H1 (cell line): ENCODE measurements around the gene MIF. TPM values are rescaled to one million over a fixed set of nuclear protein-coding genes. Genes with fewer than 3 reads are reported as not detected.

Experiments
- CTCF ChIA-PET: fragments of 300-600 bp; sonication (Branson Sonifier 250); formaldehyde crosslinking; loops from one replicate; lab custom pipeline; 2021; ENCODE audit not compliant: partially characterized antibody; lab: Charles Lee
- POLR2A ChIA-PET: fragments of 300-600 bp; sonication (Branson Sonifier 250); formaldehyde crosslinking; loops from one replicate; lab custom pipeline; 2021; ENCODE audit warnings: inconsistent platforms; ENCODE audit not compliant: partially characterized antibody; lab: Charles Lee
- DNase-seq, 2 experiments: peaks; one replicate each; pipeline versions ENCODE4 v3.0.0 to v3.0.0-alpha.2; 2010 to 2022; ENCODE audit warnings: low spot score in 2 of 2, low read depth in 1 of 2, mixed read lengths in 1 of 2
- FAIRE-seq: peaks from 2 replicates; lab custom pipeline; 2011; peaks lifted over from hg19 to GRCh38; lab: Jason Lieb, UNC
- H2AFZ ChIP-seq: 2 replicates; pipeline ENCODE4 v1.8.1; 2012; ENCODE audit warnings: low read length, inconsistent platforms
- H2AK5ac ChIP-seq: 2 replicates; pipeline ENCODE4 v1.6.1; 2013; ENCODE audit warnings: low read depth, low read length
- H2BK120ac ChIP-seq: replicated peaks from 2 replicates; pipeline ENCODE3; 2013; ENCODE audit warnings: low read depth, low read length, inconsistent platforms
- H2BK12ac ChIP-seq: 2 replicates; pipeline ENCODE4 v1.6.1; 2013; ENCODE audit warnings: low read depth, low read length
- H2BK15ac ChIP-seq: 2 replicates; pipeline ENCODE4 v1.6.1; 2013; ENCODE audit warnings: low read length
- H2BK20ac ChIP-seq: 2 replicates; pipeline ENCODE4 v1.6.1; 2013; ENCODE audit warnings: low read length
- H2BK5ac ChIP-seq: 2 replicates; pipeline ENCODE4 v1.6.1; 2013; ENCODE audit warnings: low read depth, low read length
- H3K14ac ChIP-seq: 2 replicates; pipeline ENCODE4 v1.6.1; 2013; ENCODE audit warnings: inconsistent platforms; ENCODE audit not compliant: insufficient read length
- H3K18ac ChIP-seq: 2 replicates; pipeline ENCODE4 v1.6.1; 2013; ENCODE audit warnings: low read length; ENCODE audit errors: extremely low read depth
- H3K23ac ChIP-seq: 2 replicates; pipeline ENCODE4 v1.6.1; 2013; ENCODE audit warnings: inconsistent platforms; ENCODE audit not compliant: insufficient read length
- H3K23me2 ChIP-seq: 2 replicates; pipeline ENCODE4 v1.6.1; 2013; ENCODE audit warnings: low read depth, low read length
- H3K27ac ChIP-seq: 2 replicates; pipeline ENCODE4 v1.6.1; 2011; ENCODE audit warnings: low read depth, low read length, inconsistent platforms
- H3K27me3 ChIP-seq, 4 experiments: replicated peaks in 1 of 4; 1 replicate in 1 of 4; 2 replicates in 3 of 4; pipeline versions ENCODE4 v1.6.1 to v1.8.1; 2011 to 2013; ENCODE audit warnings: low read length in 3 of 4, mild to moderate bottlenecking in 3 of 4, inconsistent platforms in 2 of 4, mixed read lengths in 2 of 4, moderate library complexity in 1 of 4; ENCODE audit not compliant: control insufficient read depth in 3 of 4, insufficient read depth in 3 of 4; ENCODE audit errors: extremely low read depth in 1 of 4
- H3K36me3 ChIP-seq, 4 experiments: 2 replicates each; pipeline versions ENCODE4 v1.6.1 to v1.8.1; 2011 to 2013; ENCODE audit warnings: mild to moderate bottlenecking in 4 of 4, low read length in 3 of 4, moderate library complexity in 2 of 4, control low read depth in 1 of 4, inconsistent platforms in 1 of 4; ENCODE audit not compliant: insufficient read depth in 4 of 4, control insufficient read depth in 2 of 4
- H3K4ac ChIP-seq: replicated peaks from 2 replicates; pipeline ENCODE3; 2013; ENCODE audit warnings: low read length, low read depth, mixed read lengths, inconsistent platforms; ENCODE audit not compliant: insufficient read length
- H3K4me1 ChIP-seq, 4 experiments: replicated peaks in 1 of 4; 1 replicate in 1 of 4; 2 replicates in 3 of 4; pipeline versions ENCODE4 v1.6.1 to v1.8.1; 2011 to 2013; ENCODE audit warnings: low read length in 3 of 4, inconsistent platforms in 2 of 4, mixed read lengths in 1 of 4; ENCODE audit not compliant: insufficient read depth in 4 of 4, control insufficient read depth in 3 of 4
- H3K4me2 ChIP-seq, 2 experiments: 2 replicates each; pipeline versions ENCODE4 v1.6.1 to v1.8.1; 2011 to 2013; ENCODE audit warnings: low read depth in 2 of 2, low read length in 2 of 2, control low read depth in 1 of 2, inconsistent platforms in 1 of 2, mild to moderate bottlenecking in 1 of 2; ENCODE audit not compliant: insufficient read depth in 1 of 2
- H3K4me3 ChIP-seq, 4 experiments: fragments of 200-600, 300-600 bp in 1 of 4; sonication (generic), shearing (Covaris generic), sonication (Bioruptor Twin) in 1 of 4; 2 replicates each; pipeline versions ENCODE4 v1.5.1 to v1.8.1; 2011 to 2016; ENCODE audit warnings: low read length in 4 of 4, low read depth in 3 of 4, control low read depth in 2 of 4, inconsistent platforms in 2 of 4, mild to moderate bottlenecking in 2 of 4, mixed read lengths in 1 of 4, moderate library complexity in 1 of 4; ENCODE audit not compliant: insufficient read depth in 2 of 4; ENCODE audit errors: extremely low read depth in 1 of 4
- H3K56ac ChIP-seq: replicated peaks from 2 replicates; pipeline ENCODE3; 2013; ENCODE audit warnings: low read depth, mild to moderate bottlenecking, mixed read lengths, low read length, inconsistent platforms; ENCODE audit not compliant: insufficient read length
- H3K79me1 ChIP-seq: 2 replicates; pipeline ENCODE4 v1.6.1; 2013; ENCODE audit warnings: low read depth, low read length, control low read depth
- H3K79me2 ChIP-seq, 2 experiments: 2 replicates each; pipeline versions ENCODE4 v1.6.1 to v1.8.1; 2012 to 2013; ENCODE audit warnings: low read length in 2 of 2, mild to moderate bottlenecking in 2 of 2, inconsistent platforms in 1 of 2; ENCODE audit not compliant: insufficient read depth in 2 of 2, control insufficient read depth in 1 of 2
- H3K9ac ChIP-seq, 4 experiments: replicated peaks in 1 of 4; 1 replicate in 1 of 4; 2 replicates in 3 of 4; pipeline versions ENCODE4 v1.6.1 to v1.8.1; 2011 to 2013; ENCODE audit warnings: low read depth in 3 of 4, low read length in 3 of 4, control low read depth in 2 of 4, mild to moderate bottlenecking in 2 of 4, moderate library complexity in 2 of 4, inconsistent platforms in 1 of 4; ENCODE audit errors: extremely low read depth in 1 of 4
- H3K9me3 ChIP-seq, 2 experiments: 2 replicates each; pipeline versions ENCODE4 v1.6.1 to v1.8.1; 2012 to 2013; ENCODE audit warnings: mild to moderate bottlenecking in 2 of 2, moderate library complexity in 2 of 2, control low read depth in 1 of 2, inconsistent platforms in 1 of 2, low read depth in 1 of 2, low read length in 1 of 2, mixed read lengths in 1 of 2; ENCODE audit not compliant: insufficient read depth in 2 of 2
- H4K20me1 ChIP-seq, 2 experiments: replicated peaks in 1 of 2; 2 replicates each; pipeline versions ENCODE3 to v1.8.1; 2011 to 2013; ENCODE audit warnings: inconsistent platforms in 2 of 2, low read length in 2 of 2, mild to moderate bottlenecking in 1 of 2; ENCODE audit not compliant: insufficient read depth in 2 of 2, control insufficient read depth in 1 of 2
- H4K5ac ChIP-seq: 2 replicates; pipeline ENCODE4 v1.6.1; 2013; ENCODE audit warnings: low read length, low read depth, mixed read lengths, inconsistent platforms; ENCODE audit not compliant: insufficient read length
- H4K8ac ChIP-seq: 2 replicates; pipeline ENCODE4 v1.8.0; 2013; ENCODE audit warnings: mild to moderate bottlenecking, moderate library complexity, low read length, inconsistent platforms; ENCODE audit not compliant: insufficient read depth; ENCODE audit errors: extremely low read depth
- H4K91ac ChIP-seq: replicated peaks from 2 replicates; pipeline ENCODE3; 2013; ENCODE audit warnings: low read length, mixed read lengths, inconsistent platforms; ENCODE audit not compliant: insufficient read length
- BCL11A ChIP-seq, 2 experiments: IDR thresholded peaks; one replicate each; pipeline ENCODE4 v1.6.1; 2011; ENCODE audit warnings: low read depth in 2 of 2, low read length in 2 of 2, mild to moderate bottlenecking in 2 of 2
- CEBPB ChIP-seq: IDR thresholded peaks from 2 replicates; pipeline ENCODE4 v1.6.1; 2012; ENCODE audit warnings: low read depth, low read length
- TAF7 ChIP-seq: optimal IDR thresholded peaks from 2 replicates; pipeline ENCODE3; 2011; ENCODE audit warnings: low read depth, mild to moderate bottlenecking, inconsistent platforms, low read length, moderate library complexity, borderline replicate concordance
- whole genome bisulfite sequencing, 2 experiments: shearing (Covaris generic) in 1 of 2; methylation state at CpG; one replicate each; pipeline versions ENCODE4 v1.1.6 to v1.1.7; 2013 to 2015; ENCODE audit warnings: low lambda C conversion rate in 2 of 2, mixed read lengths in 2 of 2, inconsistent platforms in 1 of 2, low coverage in 1 of 2, missing lambda C conversion rate in 1 of 2; ENCODE audit not compliant: insufficient replicate concordance in 2 of 2, insufficient coverage in 1 of 2, insufficient read length in 1 of 2; ENCODE audit errors: extremely low coverage in 1 of 2, missing lambda C conversion rate in 1 of 2; 5-methylcytosine and 5-hydroxymethylcytosine counted together
- polyA plus RNA-seq, 7 experiments: library from polyadenylated mRNA; depleted of rRNA in 3 of 7; stranded (reverse) in 5 of 7; unstranded in 2 of 7; fragments of >200 nt in 5 of 7; fragments of 200-250 nt in 2 of 7; gene quantifications; 1 replicate in 5 of 7; 2 replicates in 1 of 7; 4 replicates in 1 of 7; pipeline versions ENCODE4 v1.2.1 to v1.2.3, GENCODE V29; 2011 to 2013; ENCODE audit warnings: missing spikeins in 2 of 7, mixed read lengths in 2 of 7
- total RNA-seq: library from RNA; stranded (reverse); fragmentation: NEBNext Ultra II Directional; extraction: Animal tissue kit (Norgen Biotek cat#: 25700); gene quantifications from 2 replicates; pipeline ENCODE4 v1.2.1, GENCODE V29; 2021

Gene MIF
- total and polyA plus RNA-seq, 2 of the 8 experiments (the other 6 are each of a cell fraction or from before 2014, with no cell fraction given): 1,082 to 1,870 TPM

- Histone ChIP-seq H3K4me1 (peaks cover 2 to 12% (median 8%) of the 10 kb centered on the region in 4 experiments), H3K14ac (no peak overlapping the region), H2AK5ac (no peak overlapping the region), H4K8ac (no peak overlapping the region), H3K56ac (no peak overlapping the region), H4K20me1 (no peaks in the 10 kb centered on the region), H3K36me3 (no peaks in the 10 kb centered on the region), H3K18ac (no peak overlapping the region), H4K5ac (no peak overlapping the region), H3K9ac (no peak overlapping the region), H3K4me3 (no peak overlapping the region)
- 80% methylated on average over 4 of the region's 4 CpGs; no CpG with 5 or more reads in 1 of the 2 experiments for WGBS, 2 experiments
- CTCF ChIA-PET: interaction anchor here (1.1 kb wide), 1 partner anchor 24 kb away, joined by 4 read pairs; no protein-coding TSS in a partner anchor
- FAIRE-seq: no peak
- TF ChIP-seq CEBPB (no peak), TAF7 (no peak), BCL11A (IDR thresholded peaks at IDR 0.05; ENCODE audit: low read depth in 2 of 2, low read length in 2 of 2) (no peak)
- TF ChIP-seq, all 59 proteins: peak for 0
- Histone ChIP-seq H4K91ac (no peak overlapping the region), H2BK15ac (0 out of 2 replicates have a peak overlapping the region, but pooled peaks have one; percentile 29), H3K4ac (no peak overlapping the region), H3K9me3 (no peaks in the 10 kb centered on the region), H3K4me2 (no peak overlapping the region), H3K27me3 (peaks cover 0 to 3% (median under 1%) of the 10 kb centered on the region in 4 experiments; a peak in 3 of 7 replicates), H2AFZ (no peak overlapping the region), H3K79me2 (no peaks in the 10 kb centered on the region), H3K23me2 (no peaks in the 10 kb centered on the region), H2BK12ac (no peak overlapping the region; the same call in 1 of the 2 replicates), H3K27ac (no peak overlapping the region), H3K79me1 (no peaks in the 10 kb centered on the region), H2BK120ac (no peak overlapping the region), H2BK20ac (no peak overlapping the region), H2BK5ac (no peak overlapping the region), H3K23ac (no peak overlapping the region)
- DNase-seq: no peak
- POLR2A ChIA-PET: interaction anchor here (1.2 kb wide), 1 partner anchor 8 kb away, joined by 4 read pairs; no protein-coding TSS in a partner anchor
These were observed 12.5 kb downstream of the MIF start for GRCh38 chr22:23906641-23907040.
